GM12878 (cell line): Measurements from ENCODE around the gene TRMT44. TPM values are rescaled to one million over a fixed set of nuclear protein-coding genes. Genes with fewer than 3 reads are reported as not detected.

Source experiments
- ATAC-seq: fragments of 200-7000 bp; cut with Tn5 transposase; 3 replicates; pipeline ENCODE4 v1.9.1; 2020; ENCODE audit warnings: mild to moderate bottlenecking, moderate library complexity
- BruUV-seq: library from RNA; stranded (reverse); fragments of 400-500 nt; replicated peaks from 2 replicates; lab custom pipeline; 2021; lab: Mats Ljungman, UMichigan
- CTCF ChIA-PET: fragments of 300-600 bp; sonication (Branson Sonifier 250); formaldehyde crosslinking; extraction: SDS; loops from one replicate; lab custom pipeline; 2021; ENCODE audit warnings: inconsistent platforms; lab: Yijun Ruan, JAX
- POLR2A ChIA-PET: fragments of 350-600 bp; formaldehyde crosslinking; extraction: SDS; loops from one replicate; lab custom pipeline; 2021; ENCODE audit warnings: inconsistent platforms; lab: Charles Lee
- RAD21 ChIA-PET: fragments of 300-600 bp; sonication (Branson Sonifier 250); formaldehyde crosslinking; loops from one replicate; lab custom pipeline; 2023; ENCODE audit warnings: antibody characterized with exemption; ENCODE audit not compliant: unreplicated experiment; lab: Charles Lee
- SMC1A ChIA-PET: fragments of 300-600 bp; sonication (Branson Sonifier 250); formaldehyde crosslinking; loops from one replicate; lab custom pipeline; 2023; ENCODE audit not compliant: unreplicated experiment, uncharacterized antibody; lab: Charles Lee
- DNase-seq: peaks from one replicate; pipeline ENCODE4 v3.0.0-alpha.2; 2011; ENCODE audit warnings: low read depth, low spot score
- FAIRE-seq: peaks from 3 replicates; lab custom pipeline; 2011; peaks lifted over from hg19 to GRCh38; lab: Jason Lieb, UNC
- H2AFZ ChIP-seq: 2 replicates; pipeline ENCODE4 v1.6.0; 2011; ENCODE audit warnings: low read depth, low read length, control low read depth; ENCODE audit not compliant: control insufficient read depth
- H3K27ac ChIP-seq: 2 replicates; pipeline ENCODE4 v1.5.1; 2011; ENCODE audit warnings: control low read depth; ENCODE audit not compliant: control insufficient read depth, insufficient read depth
- H3K27me3 ChIP-seq, 2 experiments: replicated peaks in 1 of 2; 2 replicates each; pipeline versions ENCODE4 v1.6.0 to v1.6.1; 2011; ENCODE audit warnings: low read length in 1 of 2; ENCODE audit not compliant: control insufficient read depth in 2 of 2, insufficient read depth in 2 of 2
- H3K36me3 ChIP-seq, 2 experiments: 2 replicates each; pipeline ENCODE4 v1.5.1; 2011; ENCODE audit warnings: low read length in 1 of 2; ENCODE audit not compliant: control insufficient read depth in 2 of 2, insufficient read depth in 2 of 2
- H3K4me1 ChIP-seq: 2 replicates; pipeline ENCODE4 v1.6.1; 2011; ENCODE audit warnings: mild to moderate bottlenecking, low read length, moderate library complexity, mixed read lengths; ENCODE audit not compliant: control insufficient read depth, insufficient read depth
- H3K4me2 ChIP-seq: 2 replicates; pipeline ENCODE4 v1.6.0; 2011; ENCODE audit warnings: control low read depth; ENCODE audit not compliant: control insufficient read depth, insufficient read depth
- H3K4me3 ChIP-seq: fragments of 200-600 bp; sonication (generic); 2 replicates; pipeline ENCODE4 v1.5.1; 2016
- H3K79me2 ChIP-seq: 2 replicates; pipeline ENCODE4 v1.6.0; 2011; ENCODE audit warnings: low read length; ENCODE audit not compliant: control insufficient read depth, insufficient read depth
- H3K9ac ChIP-seq: 2 replicates; pipeline ENCODE4 v1.8.0; 2011; ENCODE audit warnings: low read length, control low read depth, mixed read lengths; ENCODE audit not compliant: control insufficient read depth, insufficient read depth
- H3K9me3 ChIP-seq: replicated peaks from 3 replicates; pipeline ENCODE4 v1.5.1; 2011; ENCODE audit warnings: mild to moderate bottlenecking, low read length; ENCODE audit not compliant: control insufficient read depth, insufficient read depth
- H4K20me1 ChIP-seq: 2 replicates; pipeline ENCODE4 v1.6.0; 2011; ENCODE audit not compliant: control insufficient read depth, insufficient read depth
- ATF3 ChIP-seq: IDR thresholded peaks from 2 replicates; pipeline ENCODE4 v1.6.1; 2011; ENCODE audit warnings: low read depth, mild to moderate bottlenecking, low read length, moderate library complexity, borderline replicate concordance; ENCODE audit errors: extremely low read depth
- BCLAF1 ChIP-seq: fragments of 450-650 bp; IDR thresholded peaks from 2 replicates; pipeline ENCODE4 v1.6.1; 2017; ENCODE audit warnings: antibody characterized with exemption, mild to moderate bottlenecking, moderate library complexity
- E2F4 ChIP-seq: IDR thresholded peaks from 2 replicates; pipeline ENCODE4 v1.6.1; 2012; ENCODE audit warnings: low read depth, low read length, improper control_type of control experiment
- ESRRA ChIP-seq: IDR thresholded peaks from 2 replicates; pipeline ENCODE4 v1.6.1; 2012; ENCODE audit warnings: mild to moderate bottlenecking, low read length, improper control_type of control experiment
- IKZF2 ChIP-seq, 2 experiments: fragments of 450-650 bp; IDR thresholded peaks; 2 replicates each; pipeline ENCODE4 v1.6.1; 2017; ENCODE audit warnings: mild to moderate bottlenecking in 2 of 2, moderate library complexity in 2 of 2
- KAT2A ChIP-seq: conservative IDR thresholded peaks from 2 replicates; pipeline ENCODE4 v1.6.1; 2011; ENCODE audit warnings: low read depth, low read length; ENCODE audit not compliant: control insufficient read depth
- LARP7 ChIP-seq: fragments of 450-650 bp; IDR thresholded peaks from 2 replicates; pipeline ENCODE4 v1.6.1; 2017; ENCODE audit warnings: mild to moderate bottlenecking
- MAX ChIP-seq: IDR thresholded peaks from 2 replicates; pipeline ENCODE4 v1.6.1; 2012; ENCODE audit warnings: low read depth, low read length, improper control_type of control experiment
- NFIC ChIP-seq: IDR thresholded peaks from 2 replicates; pipeline ENCODE4 v1.6.1; 2012; ENCODE audit warnings: low read depth, mild to moderate bottlenecking, inconsistent platforms, low read length, moderate library complexity
- NFYA ChIP-seq: IDR thresholded peaks from 2 replicates; pipeline ENCODE4 v1.6.1; 2011; ENCODE audit warnings: low read depth, mild to moderate bottlenecking, low read length, improper control_type of control experiment, borderline replicate concordance
- NFYB ChIP-seq: IDR thresholded peaks from 2 replicates; pipeline ENCODE4 v1.6.1; 2011; ENCODE audit warnings: low read depth, mild to moderate bottlenecking, low read length, improper control_type of control experiment, moderate library complexity; ENCODE audit not compliant: insufficient read depth
- RAD21 ChIP-seq: IDR thresholded peaks from 2 replicates; pipeline ENCODE4 v1.6.1; 2011; ENCODE audit warnings: mild to moderate bottlenecking, low read depth, low read length, moderate library complexity; ENCODE audit not compliant: insufficient read depth
- SUZ12 ChIP-seq: fragments of 200-600 bp; sonication (generic); IDR thresholded peaks from one replicate; pipeline ENCODE4 v1.6.1; 2018; ENCODE audit warnings: antibody characterized with exemption, mild to moderate bottlenecking; ENCODE audit not compliant: unreplicated experiment
- WGBS: methylation state at CpG from one replicate; pipeline ENCODE4 v1.1.6; 2016; ENCODE audit warnings: low lambda C conversion rate; ENCODE audit not compliant: insufficient replicate concordance, insufficient coverage; ENCODE audit errors: missing lambda C conversion rate; 5-methylcytosine and 5-hydroxymethylcytosine counted together
- in situ Hi-C: fragments of 300-500 bp; cut with MboI; formaldehyde crosslinking; loops from 9 replicates; pipeline ENCODE4 v1.14.3; 2018; ENCODE audit warnings: mixed read lengths
- intact Hi-C: fragments of 100-400 bp; cut with micrococcal nuclease; formaldehyde crosslinking; loops from one replicate; pipeline ENCODE4 v1.14.2; 2022; ENCODE audit not compliant: unreplicated experiment
- polyA plus RNA-seq, 11 experiments: library from polyadenylated mRNA; depleted of rRNA in 4 of 11; unstranded in 6 of 11; stranded (reverse) in 5 of 11; fragments of >200 nt; fragmentation: Nextera tagmentation in 4 of 11; fragmentation: Illumina TruSeq in 1 of 11; extraction: Ambion mirVana in 4 of 11; extraction: Trizol in 1 of 11; gene quantifications; 1 replicate in 1 of 11; 2 replicates in 10 of 11; pipeline versions ENCODE4 v1.2.1 to v1.2.3, GENCODE V29; 2011 to 2016; ENCODE audit warnings: inconsistent platforms in 2 of 11, missing spikeins in 2 of 11, low read depth in 1 of 11
- total RNA-seq, 4 experiments: library from RNA; depleted of rRNA in 3 of 4; stranded (reverse); fragments of >200 nt in 3 of 4; fragmentation: Illumina TruSeq in 1 of 4; extraction: Trizol in 1 of 4; gene quantifications; 2 replicates each; pipeline versions ENCODE4 v1.2.1 to v1.2.3, GENCODE V29; 2013 to 2021
- TF ChIP-seq, protein P1 (sequence below): fragments of 450-650 bp; IDR thresholded peaks from 2 replicates; pipeline ENCODE4 v1.6.1; 2018; ENCODE audit warnings: mild to moderate bottlenecking, low read depth, moderate library complexity; ENCODE audit not compliant: partially characterized antibody
- TF ChIP-seq, protein P2 (sequence below): fragments of 450-650 bp; IDR thresholded peaks from 2 replicates; pipeline ENCODE4 v1.6.1; 2017; ENCODE audit warnings: low read depth, mild to moderate bottlenecking, moderate library complexity

Gene TRMT44
- total and polyA plus RNA-seq, 10 of the 15 experiments (the other 5 are each of a cell fraction or from before 2014, with no cell fraction given) = 1.3 to 18.5 (median 10.1) TPM

DNA sequence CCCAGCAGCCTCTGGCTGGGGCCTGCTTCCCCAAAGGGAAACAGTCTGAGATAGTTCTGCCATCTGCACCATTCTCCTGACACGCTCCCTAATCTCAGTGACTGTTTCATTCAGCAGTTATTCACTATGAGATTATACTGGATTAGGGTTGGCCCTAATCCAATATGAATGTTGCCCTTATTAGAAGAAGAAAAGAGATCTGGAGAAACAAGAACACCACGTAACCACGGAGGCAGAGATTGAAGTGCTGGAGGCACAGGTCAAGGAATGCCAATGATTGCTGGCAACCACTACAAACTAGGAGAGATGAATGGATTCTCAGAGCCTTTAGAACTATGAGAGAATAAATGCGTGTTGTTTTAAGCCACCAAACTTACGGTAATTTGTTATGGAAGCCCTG is 7.4 kb upstream of the TRMT44 start:
- peaks cover 14% of the 10 kb centered on the region for H3K79me2 ChIP-seq
- in situ Hi-C loops = no loop called here
- H4K20me1 ChIP-seq = no peaks in the 10 kb centered on the region
- no peak overlapping the region for H3K27ac ChIP-seq
- H3K27me3 ChIP-seq = no peaks in the 10 kb centered on the region
- no peak overlapping the region for H3K9ac ChIP-seq
- H2AFZ ChIP-seq = no peak overlapping the region
- ChIA-PET POLR2A (no interaction called here), RAD21 (no interaction called here), SMC1A (interaction anchor here (1.5 kb wide), 1 partner anchor 13 kb away, joined by 4 read pairs; no protein-coding TSS in a partner anchor), CTCF (no interaction called here)
- H3K4me3 ChIP-seq = no peak overlapping the region
- no TSS peak for BruUV-seq
- no peaks in the 10 kb centered on the region; a peak in 1 of 4 replicates for H3K36me3 ChIP-seq
- 83% methylated on average over 5 of the region's 5 CpGs for WGBS
- FAIRE-seq (no peak), DNase-seq (no peak), ATAC-seq (no peak)
- H3K4me2 ChIP-seq = no peak overlapping the region
- intact Hi-C loops = no loop called here
- no peaks in the 10 kb centered on the region for H3K9me3 ChIP-seq
- peaks cover 8% of the 10 kb centered on the region for H3K4me1 ChIP-seq
- no peak for TF ChIP-seq NFYA
- no peak for TF ChIP-seq ESRRA
- TF ChIP-seq BCLAF1 = no peak
- no peak for TF ChIP-seq RAD21
- TF ChIP-seq NFIC = no peak
- no peak for TF ChIP-seq MAX
- TF ChIP-seq IKZF2 (IDR thresholded peaks at IDR 0.05) = no peak
- TF ChIP-seq ATF3 = no peak
- no peak for TF ChIP-seq NFYB
- TF ChIP-seq, protein P1, sequence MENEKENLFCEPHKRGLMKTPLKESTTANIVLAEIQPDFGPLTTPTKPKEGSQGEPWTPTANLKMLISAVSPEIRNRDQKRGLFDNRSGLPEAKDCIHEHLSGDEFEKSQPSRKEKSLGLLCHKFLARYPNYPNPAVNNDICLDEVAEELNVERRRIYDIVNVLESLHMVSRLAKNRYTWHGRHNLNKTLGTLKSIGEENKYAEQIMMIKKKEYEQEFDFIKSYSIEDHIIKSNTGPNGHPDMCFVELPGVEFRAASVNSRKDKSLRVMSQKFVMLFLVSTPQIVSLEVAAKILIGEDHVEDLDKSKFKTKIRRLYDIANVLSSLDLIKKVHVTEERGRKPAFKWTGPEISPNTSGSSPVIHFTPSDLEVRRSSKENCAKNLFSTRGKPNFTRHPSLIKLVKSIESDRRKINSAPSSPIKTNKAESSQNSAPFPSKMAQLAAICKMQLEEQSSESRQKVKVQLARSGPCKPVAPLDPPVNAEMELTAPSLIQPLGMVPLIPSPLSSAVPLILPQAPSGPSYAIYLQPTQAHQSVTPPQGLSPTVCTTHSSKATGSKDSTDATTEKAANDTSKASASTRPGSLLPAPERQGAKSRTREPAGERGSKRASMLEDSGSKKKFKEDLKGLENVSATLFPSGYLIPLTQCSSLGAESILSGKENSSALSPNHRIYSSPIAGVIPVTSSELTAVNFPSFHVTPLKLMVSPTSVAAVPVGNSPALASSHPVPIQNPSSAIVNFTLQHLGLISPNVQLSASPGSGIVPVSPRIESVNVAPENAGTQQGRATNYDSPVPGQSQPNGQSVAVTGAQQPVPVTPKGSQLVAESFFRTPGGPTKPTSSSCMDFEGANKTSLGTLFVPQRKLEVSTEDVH = no peak
- no peak for TF ChIP-seq E2F4
- TF ChIP-seq, protein P2, sequence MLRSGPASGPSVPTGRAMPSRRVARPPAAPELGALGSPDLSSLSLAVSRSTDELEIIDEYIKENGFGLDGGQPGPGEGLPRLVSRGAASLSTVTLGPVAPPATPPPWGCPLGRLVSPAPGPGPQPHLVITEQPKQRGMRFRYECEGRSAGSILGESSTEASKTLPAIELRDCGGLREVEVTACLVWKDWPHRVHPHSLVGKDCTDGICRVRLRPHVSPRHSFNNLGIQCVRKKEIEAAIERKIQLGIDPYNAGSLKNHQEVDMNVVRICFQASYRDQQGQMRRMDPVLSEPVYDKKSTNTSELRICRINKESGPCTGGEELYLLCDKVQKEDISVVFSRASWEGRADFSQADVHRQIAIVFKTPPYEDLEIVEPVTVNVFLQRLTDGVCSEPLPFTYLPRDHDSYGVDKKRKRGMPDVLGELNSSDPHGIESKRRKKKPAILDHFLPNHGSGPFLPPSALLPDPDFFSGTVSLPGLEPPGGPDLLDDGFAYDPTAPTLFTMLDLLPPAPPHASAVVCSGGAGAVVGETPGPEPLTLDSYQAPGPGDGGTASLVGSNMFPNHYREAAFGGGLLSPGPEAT = no peak
- no peak for TF ChIP-seq LARP7
- TF ChIP-seq SUZ12 = no peak
- no peak for TF ChIP-seq KAT2A
